ENCODE results near the gene GBP3.
A peak's percentile ranks its signal among the peaks of the same experiment; 100 is the strongest.
"Not testable (repeated sequence)": the region's sequence is repeated elsewhere in the genome, so short reads cannot be mapped to it uniquely, and the experiment has no call there.

GBP3 gene

GRCh38 chr1:89025928-89026327 is 3.3 kb upstream of the GBP3 start:
- no peak for TF ChIP-seq TAF1 (IDR thresholded peaks at IDR 0.05; ENCODE audit: borderline replicate concordance, low read depth, low read length)
- TF ChIP-seq POLR2A (IDR thresholded peaks at IDR 0.05; ENCODE audit: low read depth, low read length): no peak
- TF ChIP-seq POLR2AphosphoS5 (IDR thresholded peaks at IDR 0.05; ENCODE audit: low read depth, low read length): no peak
- FAIRE-seq (no peak), DNase-seq (ENCODE audit: insufficient read length) (no peak)

- FAIRE-seq (no peak), DNase-seq (ENCODE audit: insufficient read length) (no peak)
- TF ChIP-seq POLR2A (IDR thresholded peaks at IDR 0.05; ENCODE audit: low read depth, low read length) (no peak), POLR2AphosphoS5 (IDR thresholded peaks at IDR 0.05; ENCODE audit: low read depth, low read length) (no peak), TAF1 (IDR thresholded peaks at IDR 0.05; ENCODE audit: borderline replicate concordance, low read depth, low read length) (no peak)
Measured at GRCh38 chr1:89023026-89023425, 360 bp upstream of the GBP3 start.

- not testable (repeated sequence) for DNase-seq (ENCODE audit: insufficient read length); FAIRE-seq
Measured at GRCh38 chr1:89018318-89018717, 4.3 kb downstream of the GBP3 start.

GRCh38 chr1:89008511-89008910 is 14.2 kb downstream of the GBP3 start:
- TF ChIP-seq TAF1 (IDR thresholded peaks at IDR 0.05; ENCODE audit: borderline replicate concordance, low read depth, low read length) (no peak), POLR2AphosphoS5 (IDR thresholded peaks at IDR 0.05; ENCODE audit: low read depth, low read length) (no peak), POLR2A (IDR thresholded peaks at IDR 0.05; ENCODE audit: low read depth, low read length) (no peak)
- DNase-seq (ENCODE audit: insufficient read length) (no peak), FAIRE-seq (no peak)

GRCh38 chr1:89005286-89006151 is 17.1 kb downstream of the GBP3 start:
- peak; percentile 53 for FAIRE-seq
- DNase-seq (ENCODE audit: insufficient read length): no peak
- TF ChIP-seq POLR2A (IDR thresholded peaks at IDR 0.05; ENCODE audit: low read depth, low read length): no peak
- no peak for TF ChIP-seq POLR2AphosphoS5 (IDR thresholded peaks at IDR 0.05; ENCODE audit: low read depth, low read length)
- TF ChIP-seq TAF1 (IDR thresholded peaks at IDR 0.05; ENCODE audit: borderline replicate concordance, low read depth, low read length): no peak

- DNase-seq (ENCODE audit: insufficient read length); FAIRE-seq: not testable (repeated sequence)
Measured at GRCh38 chr1:89002176-89002575, 20.5 kb downstream of the GBP3 start.

- TF ChIP-seq TAF1 (IDR thresholded peaks at IDR 0.05; ENCODE audit: borderline replicate concordance, low read depth, low read length) (no peak), POLR2A (IDR thresholded peaks at IDR 0.05; ENCODE audit: low read depth, low read length) (no peak), POLR2AphosphoS5 (IDR thresholded peaks at IDR 0.05; ENCODE audit: low read depth, low read length) (no peak)
- DNase-seq (ENCODE audit: insufficient read length) (no peak), FAIRE-seq (peak; percentile 78)
Measured at GRCh38 chr1:89001510-89001909, 21.2 kb downstream of the GBP3 start.

GRCh38 chr1:88998716-88999115 is 23.9 kb downstream of the GBP3 start:
- DNase-seq (ENCODE audit: insufficient read length): no peak
- TF ChIP-seq POLR2A (IDR thresholded peaks at IDR 0.05; ENCODE audit: low read depth, low read length): no peak
- TF ChIP-seq TAF1 (IDR thresholded peaks at IDR 0.05; ENCODE audit: borderline replicate concordance, low read depth, low read length): no peak
- TF ChIP-seq POLR2AphosphoS5 (IDR thresholded peaks at IDR 0.05; ENCODE audit: low read depth, low read length): no peak
- FAIRE-seq: peak; percentile 91

GRCh38 chr1:88990426-88990825 is 32.2 kb downstream of the GBP3 start:
- TF ChIP-seq POLR2A (IDR thresholded peaks at IDR 0.05; ENCODE audit: low read depth, low read length) (no peak), TAF1 (IDR thresholded peaks at IDR 0.05; ENCODE audit: borderline replicate concordance, low read depth, low read length) (no peak), POLR2AphosphoS5 (IDR thresholded peaks at IDR 0.05; ENCODE audit: low read depth, low read length) (no peak)
- DNase-seq (ENCODE audit: insufficient read length): no peak
- FAIRE-seq: no peak

- TF ChIP-seq TAF1 (IDR thresholded peaks at IDR 0.05; ENCODE audit: borderline replicate concordance, low read depth, low read length) (no peak), POLR2AphosphoS5 (IDR thresholded peaks at IDR 0.05; ENCODE audit: low read depth, low read length) (no peak), POLR2A (IDR thresholded peaks at IDR 0.05; ENCODE audit: low read depth, low read length) (no peak)
- FAIRE-seq: no peak
- DNase-seq (ENCODE audit: insufficient read length): no peak
Measured at GRCh38 chr1:88985692-88986091, 37.0 kb downstream of the GBP3 start.

- FAIRE-seq (no peak), DNase-seq (ENCODE audit: insufficient read length) (no peak)
- TF ChIP-seq TAF1 (IDR thresholded peaks at IDR 0.05; ENCODE audit: borderline replicate concordance, low read depth, low read length) (no peak), POLR2AphosphoS5 (IDR thresholded peaks at IDR 0.05; ENCODE audit: low read depth, low read length) (no peak), POLR2A (IDR thresholded peaks at IDR 0.05; ENCODE audit: low read depth, low read length) (no peak)
Measured at GRCh38 chr1:88985032-88985431, 37.6 kb downstream of the GBP3 start.

GRCh38 chr1:88984569-88984968 is 38.1 kb downstream of the GBP3 start:
- no peak for DNase-seq (ENCODE audit: insufficient read length)
- TF ChIP-seq POLR2AphosphoS5 (IDR thresholded peaks at IDR 0.05; ENCODE audit: low read depth, low read length) (no peak), POLR2A (IDR thresholded peaks at IDR 0.05; ENCODE audit: low read depth, low read length) (no peak), TAF1 (IDR thresholded peaks at IDR 0.05; ENCODE audit: borderline replicate concordance, low read depth, low read length) (no peak)
- FAIRE-seq: no peak

Measured in GM12892 (cell line).